Stimulated activated memory B cell treated with anti-CD40 and anti-IgM and Interleukin-4, amounts not matched to agents 10 μg/mL and 1 μg/mL and 100 μg/mL, for 72 hours (primary cell): ENCODE data around the gene PER3.

Experiments
- ATAC-seq: fragments of 150-1000 bp; cut with Tn5 transposase; 2 replicates; pipeline ENCODE4 v1.10.0; 2021
- H3K27ac Mint-ChIP-seq: one replicate; pipeline ENCODE4 v1.8.0; 2022; ENCODE audit warnings: mild to moderate bottlenecking, mixed read lengths
- H3K27me3 Mint-ChIP-seq: one replicate; pipeline ENCODE4 v1.8.0; 2022; ENCODE audit warnings: mixed read lengths
- H3K36me3 Mint-ChIP-seq: one replicate; pipeline ENCODE4 v1.8.0; 2022; ENCODE audit warnings: mixed read lengths
- H3K4me1 Mint-ChIP-seq: one replicate; pipeline ENCODE4 v1.8.0; 2022; ENCODE audit warnings: mixed read lengths
- H3K4me3 Mint-ChIP-seq: one replicate; pipeline ENCODE4 v1.8.0; 2022; ENCODE audit warnings: mild to moderate bottlenecking, moderate library complexity, mixed read lengths
- H3K9me3 Mint-ChIP-seq: one replicate; pipeline ENCODE4 v1.8.0; 2022; ENCODE audit warnings: mixed read lengths

Gene PER3

GRCh38 chr1:7893529-7894180 is 109.6 kb downstream of the PER3 start:
- H3K4me3 Mint-ChIP-seq = no peak overlapping the region

More at GRCh38 chr1:7893529-7894180, 109.6 kb downstream of the PER3 start:
- H3K36me3 Mint-ChIP-seq = no peaks in the 10 kb centered on the region
- peaks cover 3% of the 10 kb centered on the region for H3K9me3 Mint-ChIP-seq
- peaks cover 25% of the 10 kb centered on the region for H3K27me3 Mint-ChIP-seq
- H3K27ac Mint-ChIP-seq = no peak overlapping the region
- no peak for ATAC-seq
- H3K4me1 Mint-ChIP-seq = no peaks in the 10 kb centered on the region
